Measurements from ENCODE around the gene VAT1. TPM values are rescaled to one million over a fixed set of nuclear protein-coding genes. Genes with fewer than 3 reads are reported as not detected.

VAT1 gene
- polyA plus RNA-seq, 3 donors from 2014 or later = 33.7 to 56.3 (median 34.5) TPM

Other genes starting within 250 kb of the VAT1 start
- gene VPS25, start 248.9 kb downstream of the VAT1 start, polyA plus RNA-seq = 10 to 100 TPM; 60.2 to 94.1 (median 90.2) TPM
- not detected for gene WNK4, start 241.8 kb downstream of the VAT1 start, polyA plus RNA-seq
- gene COA3, start 223.7 kb downstream of the VAT1 start, polyA plus RNA-seq = 100 to 1,000 TPM; 162 to 221 (median 186) TPM
- under 1 TPM in 2 of 3 donors, not detected in 1; 0.10 to 0.40 TPM for gene CNTD1, start 223.5 kb downstream of the VAT1 start, polyA plus RNA-seq
- gene BECN1, start 198.1 kb downstream of the VAT1 start, polyA plus RNA-seq = 100 to 1,000 TPM in 2 of 3 donors, 10 to 100 TPM in 1; 97.6 to 163 (median 135) TPM
- 100 to 1,000 TPM; 122 to 200 (median 161) TPM for gene PSME3, start 189.0 kb downstream of the VAT1 start, polyA plus RNA-seq
- gene AOC2, start 177.8 kb downstream of the VAT1 start, polyA plus RNA-seq = under 1 TPM in 1 of 3 donors, not detected in 2; 0.12 TPM
- not detected for gene AOC3, start 171.2 kb downstream of the VAT1 start, polyA plus RNA-seq
- gene G6PC1, start 121.6 kb downstream of the VAT1 start, polyA plus RNA-seq = not detected
- 10 to 100 TPM; 36.2 to 46.7 (median 36.4) TPM for gene AARSD1, start 57.9 kb downstream of the VAT1 start, polyA plus RNA-seq
- gene PTGES3L, start 42.3 kb downstream of the VAT1 start, polyA plus RNA-seq = not detected
- gene RUNDC1, start 41.8 kb downstream of the VAT1 start, polyA plus RNA-seq = 10 to 100 TPM; 10.2 to 16.5 (median 13.0) TPM
- 1,000 to 10,000 TPM in 2 of 3 donors, 100 to 1,000 TPM in 1; 807 to 2,182 (median 1,177) TPM for gene RPL27, start 24.0 kb downstream of the VAT1 start, polyA plus RNA-seq
- 100 to 1,000 TPM; 127 to 130 (median 129) TPM for gene IFI35, start 15.6 kb downstream of the VAT1 start, polyA plus RNA-seq
- gene RND2, start 2.8 kb upstream of the VAT1 start, polyA plus RNA-seq = not detected
- gene BRCA1, start 103.0 kb upstream of the VAT1 start, polyA plus RNA-seq = 1 to 10 TPM; 1.1 to 7.2 (median 5.8) TPM
- 10 to 100 TPM; 59.3 to 96.7 (median 78.5) TPM for gene NBR1, start 148.8 kb upstream of the VAT1 start, polyA plus RNA-seq
- gene TMEM106A, start 189.5 kb upstream of the VAT1 start, polyA plus RNA-seq = 1 to 10 TPM; 2.5 to 7.9 (median 3.5) TPM
- gene CCDC200, start 206.2 kb upstream of the VAT1 start, polyA plus RNA-seq = 1 to 10 TPM in 1 of 3 donors, not detected in 2; 1.2 TPM
- not detected for gene RNU2-1, start 211.6 kb upstream of the VAT1 start, polyA plus RNA-seq

Data from immature natural killer cell (primary cell).